ENCODE measurements around the gene NRIP2. TPM values are rescaled to one million over a fixed set of nuclear protein-coding genes. Genes with fewer than 3 reads are reported as not detected.

Gene NRIP2
- total and polyA plus RNA-seq, 4 experiments from 2014 or later = 0.29 to 2.0 TPM; not detected in 2

GRCh38 chr12:2823483-2823882 lies 11.4 kb downstream of the NRIP2 start:
- H3K27me3 Mint-ChIP-seq = no peaks in the 10 kb centered on the region
- no peak for DNase-seq
- no peaks in the 10 kb centered on the region for H3K9me3 Mint-ChIP-seq
- CTCF ChIA-PET (ENCODE audit: partially characterized antibody) = no interaction called here
- Histone ChIP-seq H3K4me1 (ENCODE audit: insufficient read depth, low read length) (no peaks in the 10 kb centered on the region), H3K27ac (ENCODE audit: low read depth, low read length) (no peak overlapping the region), H3K27me3 (ENCODE audit: insufficient read depth, low read length) (no peaks in the 10 kb centered on the region), H3K4me3 (ENCODE audit: low read length in 2 of 2) (no peak overlapping the region), H3K36me3 (ENCODE audit: insufficient read depth, low read length) (peaks cover 90% of the 10 kb centered on the region), H3K9me3 (ENCODE audit: control insufficient read depth in 1 of 2, low read length in 2 of 2) (no peaks in the 10 kb centered on the region)
- H3K4me3 Mint-ChIP-seq = no peak overlapping the region
- peaks cover 0 to 3% (median 0%) of the 10 kb centered on the region in 4 donors for H3K4me1 Mint-ChIP-seq
- H3K27ac Mint-ChIP-seq = no peak overlapping the region
- POLR2A ChIA-PET (ENCODE audit: partially characterized antibody) = no interaction called here
- H3K36me3 Mint-ChIP-seq = peaks cover 65 to 80% of the 10 kb centered on the region in 2 donors
- intact Hi-C loops (cut with micrococcal nuclease) = no loop called here

DNA sequence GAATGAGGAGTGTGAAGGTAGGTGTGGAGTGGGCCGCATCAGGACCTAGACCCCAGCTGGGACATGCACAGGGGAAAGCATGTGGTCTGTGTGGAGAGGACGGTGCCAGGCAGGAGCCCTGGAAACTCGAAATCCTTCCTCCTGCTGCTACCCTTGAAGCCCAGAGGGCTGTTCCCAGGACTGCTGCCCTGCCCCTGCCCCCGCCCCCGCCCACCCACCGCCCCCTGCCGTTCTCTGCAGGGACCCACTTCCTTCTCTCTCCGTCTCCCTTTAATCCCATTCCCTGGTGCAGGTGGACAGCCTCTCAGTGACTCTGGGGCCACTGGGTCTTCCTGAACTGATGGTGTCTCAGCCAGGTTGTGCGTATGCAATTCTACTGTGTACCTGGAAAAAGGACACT lies 14.4 kb downstream of the NRIP2 start:
- POLR2A ChIA-PET (ENCODE audit: partially characterized antibody) = no interaction called here
- CTCF ChIA-PET (ENCODE audit: partially characterized antibody) = interaction anchor here (1.4 kb wide), 1 partner anchor 36 kb away, joined by 6 read pairs; no protein-coding TSS in a partner anchor

DNA sequence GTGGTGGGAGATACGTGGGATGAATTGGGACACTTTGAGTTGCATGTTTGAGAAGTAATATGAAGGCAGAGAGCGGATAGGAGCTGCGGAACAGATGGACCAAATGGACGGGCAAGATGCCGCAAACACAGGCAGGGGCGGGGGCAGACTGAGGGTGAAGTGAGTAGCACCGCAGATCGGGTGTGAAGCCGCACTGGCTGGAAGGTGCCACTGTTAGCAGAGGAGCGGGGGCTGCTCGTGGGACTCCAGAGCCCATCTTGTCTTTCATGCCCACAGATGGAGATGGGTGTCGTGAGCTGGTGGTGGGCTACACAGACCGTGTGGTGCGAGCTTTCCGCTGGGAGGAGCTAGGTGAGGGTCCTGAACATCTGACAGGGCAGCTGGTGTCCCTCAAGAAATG lies 15.0 kb downstream of the NRIP2 start:
- no peak overlapping the region for H3K4me3 ChIP-seq (ENCODE audit: low read length in 2 of 2)
- intact Hi-C loops (cut with micrococcal nuclease) = no loop called here
- Mint-ChIP-seq H3K27ac (peak overlapping the region in 2 of 7 donors; percentile 37 to 42), H3K9me3 (no peaks in the 10 kb centered on the region), H3K36me3 (peaks cover 57 to 67% of the 10 kb centered on the region in 2 donors), H3K27me3 (no peaks in the 10 kb centered on the region), H3K4me3 (peak overlapping the region in 1 of 8 donors; percentile 76), H3K4me1 (peaks cover 4 to 17% (median 10%) of the 10 kb centered on the region in 4 donors)
- H3K36me3 ChIP-seq (ENCODE audit: insufficient read depth, low read length) = peaks cover 71% of the 10 kb centered on the region
- POLR2A ChIA-PET (ENCODE audit: partially characterized antibody) = no interaction called here
- no peaks in the 10 kb centered on the region for H3K27me3 ChIP-seq (ENCODE audit: insufficient read depth, low read length)
- CTCF ChIA-PET (ENCODE audit: partially characterized antibody) = interaction anchor here (1.4 kb wide), 1 partner anchor 35 kb away, joined by 6 read pairs; no protein-coding TSS in a partner anchor
- no peaks in the 10 kb centered on the region for H3K4me1 ChIP-seq (ENCODE audit: insufficient read depth, low read length)
- no peak for DNase-seq
- H3K27ac ChIP-seq (ENCODE audit: low read depth, low read length) = no peak overlapping the region
- H3K9me3 ChIP-seq (ENCODE audit: control insufficient read depth in 1 of 2, low read length in 2 of 2) = no peaks in the 10 kb centered on the region

More for the DNA sequence above, 14.4 kb downstream of the NRIP2 start:
- Histone ChIP-seq H3K36me3 (ENCODE audit: insufficient read depth, low read length) (peaks cover 77% of the 10 kb centered on the region), H3K4me3 (ENCODE audit: low read length in 2 of 2) (no peak overlapping the region), H3K9me3 (ENCODE audit: control insufficient read depth in 1 of 2, low read length in 2 of 2) (no peaks in the 10 kb centered on the region), H3K4me1 (ENCODE audit: insufficient read depth, low read length) (no peaks in the 10 kb centered on the region), H3K27me3 (ENCODE audit: insufficient read depth, low read length) (no peaks in the 10 kb centered on the region), H3K27ac (ENCODE audit: low read depth, low read length) (no peak overlapping the region)
- H3K27ac Mint-ChIP-seq = peak overlapping the region in 1 of 7 donors; percentile 37
- no peak overlapping the region for H3K4me3 Mint-ChIP-seq
- intact Hi-C loops (cut with micrococcal nuclease) = no loop called here
- peaks cover 62 to 71% of the 10 kb centered on the region in 2 donors for H3K36me3 Mint-ChIP-seq
- no peaks in the 10 kb centered on the region for H3K9me3 Mint-ChIP-seq
- no peak for DNase-seq
- no peaks in the 10 kb centered on the region for H3K27me3 Mint-ChIP-seq
- peaks cover 2 to 12% (median 6%) of the 10 kb centered on the region in 4 donors for H3K4me1 Mint-ChIP-seq

DNA sequence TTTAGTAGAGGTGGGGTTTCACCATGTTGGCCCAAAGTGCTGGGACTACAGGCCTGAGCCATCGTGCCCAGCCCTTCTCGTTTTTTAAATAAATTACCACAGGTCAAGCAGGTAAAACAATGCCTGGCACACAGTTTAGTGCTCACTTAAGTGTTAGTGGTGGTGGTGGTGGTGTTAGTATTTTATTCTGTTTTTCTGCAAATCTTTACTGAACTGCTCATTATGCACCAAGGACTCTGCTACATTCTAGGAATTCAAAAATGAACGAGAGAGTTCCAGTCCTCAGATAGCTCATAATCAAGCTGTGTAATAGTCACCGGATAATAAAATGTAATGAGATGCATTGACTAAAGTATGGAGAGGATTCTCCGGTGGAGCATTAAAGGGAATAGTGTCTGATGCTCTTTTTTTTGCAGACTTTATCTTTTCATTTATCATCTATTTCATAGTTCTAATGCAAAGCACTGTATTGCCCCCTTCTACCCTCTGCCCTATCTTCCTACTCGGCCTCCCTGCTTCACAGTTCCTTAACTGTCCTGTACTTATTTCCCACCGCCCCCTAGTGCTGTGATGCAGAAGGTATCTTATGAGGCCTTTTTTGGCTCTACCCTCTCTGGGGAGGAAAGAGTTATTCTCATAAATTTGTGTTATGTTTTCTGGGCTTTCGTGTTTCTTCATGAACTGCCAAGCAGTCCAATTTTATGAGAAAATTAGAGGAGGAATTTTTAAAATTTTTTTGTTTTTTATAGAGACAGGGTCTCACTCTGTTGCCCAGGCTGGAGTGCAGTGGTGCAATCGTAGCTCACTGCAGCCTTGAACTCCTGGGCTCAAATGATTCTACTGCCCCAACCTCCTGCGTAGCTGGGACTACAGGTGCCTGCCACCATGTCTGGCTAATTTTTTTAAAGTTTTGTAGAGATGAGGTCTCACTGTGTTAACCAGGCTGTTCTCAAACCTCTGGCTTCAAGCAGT lies 21.3 kb downstream of the NRIP2 start:
- Mint-ChIP-seq H3K9me3 (no peaks in the 10 kb centered on the region), H3K27ac (peak overlapping the region; percentile 99 to 100 (median 100)), H3K4me3 (peak overlapping the region; percentile 99 to 100 (median 99)), H3K27me3 (peaks cover 0 to 4% of the 10 kb centered on the region in 2 donors), H3K4me1 (peaks cover 12 to 37% (median 27%) of the 10 kb centered on the region in 4 donors), H3K36me3 (peaks cover 10 to 23% of the 10 kb centered on the region in 2 donors)
- Histone ChIP-seq H3K27me3 (ENCODE audit: insufficient read depth, low read length) (no peaks in the 10 kb centered on the region), H3K9me3 (ENCODE audit: control insufficient read depth in 1 of 2, low read length in 2 of 2) (no peaks in the 10 kb centered on the region), H3K27ac (ENCODE audit: low read depth, low read length) (peak overlapping the region; percentile 90), H3K4me1 (ENCODE audit: insufficient read depth, low read length) (peaks cover 24% of the 10 kb centered on the region), H3K36me3 (ENCODE audit: insufficient read depth, low read length) (peaks cover 15% of the 10 kb centered on the region), H3K4me3 (ENCODE audit: low read length in 2 of 2) (peak overlapping the region; percentile 93 to 97)
- intact Hi-C loops (cut with micrococcal nuclease) = loop anchor here (1.0 to 2.0 kb wide), 3 partner anchors 29 to 1123 kb away; partner anchors contain the start of gene ADIPOR2
- peak; percentile 38 to 66 (median 43) for DNase-seq
- POLR2A ChIA-PET (ENCODE audit: partially characterized antibody) = interaction anchor here (0.8 to 4.0 kb wide), 12 partner anchors 12 to 809 kb away, joined by 3 to 39 read pairs (median 5); partner anchors contain the start of genes DCP1B, FKBP4, FOXM1 and RHNO1
- CTCF ChIA-PET (ENCODE audit: partially characterized antibody) = interaction anchor here (0.9 to 3.7 kb wide), 6 partner anchors 14 to 131 kb away, joined by 3 to 19 read pairs (median 6); no protein-coding TSS in a partner anchor

- H3K36me3 Mint-ChIP-seq = peaks cover under 1 to 14% of the 10 kb centered on the region in 2 donors
- peak within 1 kb of the TSS; percentile 90 for H3K27ac ChIP-seq (ENCODE audit: low read depth, low read length)
- POLR2A ChIA-PET (ENCODE audit: partially characterized antibody) = interaction anchor here (0.8 to 4.0 kb wide), 12 partner anchors 11 to 808 kb away, joined by 3 to 39 read pairs (median 4); partner anchors contain the start of genes DCP1B, FKBP4, FOXM1 and RHNO1
- no peaks in the 10 kb centered on the region for H3K27me3 ChIP-seq (ENCODE audit: insufficient read depth, low read length)
- intact Hi-C loops (cut with micrococcal nuclease) = loop anchor here (1.0 to 2.0 kb wide), 7 partner anchors 18 to 1122 kb away; partner anchors contain the start of genes ADIPOR2, FKBP4, FOXM1 and RHNO1
- peak within 1 kb of the TSS; percentile 93 to 97 for H3K4me3 ChIP-seq (ENCODE audit: low read length in 2 of 2)
- DNase-seq = peak; percentile 96 to 99 (median 98)
- H3K9me3 Mint-ChIP-seq = no peaks in the 10 kb centered on the region
- H3K4me3 Mint-ChIP-seq = peak within 1 kb of the TSS; percentile 99 to 100 (median 99)
- H3K27me3 Mint-ChIP-seq = peaks cover 0 to 4% of the 10 kb centered on the region in 2 donors
- peaks cover 12 to 37% (median 25%) of the 10 kb centered on the region in 4 donors for H3K4me1 Mint-ChIP-seq
- H3K36me3 ChIP-seq (ENCODE audit: insufficient read depth, low read length) = peaks cover 9% of the 10 kb centered on the region
- no peaks in the 10 kb centered on the region for H3K9me3 ChIP-seq (ENCODE audit: control insufficient read depth in 1 of 2, low read length in 2 of 2)
- H3K27ac Mint-ChIP-seq = peak within 1 kb of the TSS; percentile 99 to 100 (median 100)
- peaks cover 24% of the 10 kb centered on the region for H3K4me1 ChIP-seq (ENCODE audit: insufficient read depth, low read length)
- CTCF ChIA-PET (ENCODE audit: partially characterized antibody) = interaction anchor here (0.9 to 3.7 kb wide), 5 partner anchors 13 to 130 kb away, joined by 3 to 19 read pairs (median 5); no protein-coding TSS in a partner anchor
These were observed 22.3 kb downstream of the NRIP2 start, which contains the start of gene ITFG2 for GRCh38 chr12:2812290-2813213. Gene ITFG2, plus strand, starts transcription at chr12:2812668. Its CDS starts 93 bp downstream, at chr12:2812761.

DNA sequence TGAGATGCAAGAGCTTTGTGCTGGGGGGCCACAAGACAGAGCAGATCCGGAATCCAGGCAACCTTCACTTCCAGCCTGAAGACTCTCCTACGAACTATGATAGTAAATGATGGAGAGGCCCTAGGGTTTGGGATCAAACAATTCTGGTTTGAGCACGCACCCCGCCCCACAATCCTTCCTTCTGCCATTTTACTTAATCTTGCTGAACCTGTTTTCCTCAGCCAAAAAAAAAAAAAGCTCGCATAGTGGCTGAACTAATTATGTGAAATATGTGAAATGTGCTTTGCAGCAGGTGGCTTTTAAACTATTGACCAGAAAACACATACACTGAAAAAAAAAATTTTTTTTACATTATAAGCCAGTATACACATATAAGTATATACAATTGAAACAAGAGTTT lies 23.0 kb downstream of the NRIP2 start:
- H3K9me3 Mint-ChIP-seq = no peaks in the 10 kb centered on the region
- Histone ChIP-seq H3K4me1 (ENCODE audit: insufficient read depth, low read length) (peaks cover 24% of the 10 kb centered on the region), H3K9me3 (ENCODE audit: control insufficient read depth in 1 of 2, low read length in 2 of 2) (no peaks in the 10 kb centered on the region), H3K27me3 (ENCODE audit: insufficient read depth, low read length) (no peaks in the 10 kb centered on the region), H3K27ac (ENCODE audit: low read depth, low read length) (peak overlapping the region; percentile 90), H3K36me3 (ENCODE audit: insufficient read depth, low read length) (peaks cover 2% of the 10 kb centered on the region), H3K4me3 (ENCODE audit: low read length in 2 of 2) (peak overlapping the region in 1 of 2 donors; percentile 97)
- H3K36me3 Mint-ChIP-seq = peaks cover 0 to 13% of the 10 kb centered on the region in 2 donors
- CTCF ChIA-PET (ENCODE audit: partially characterized antibody) = interaction anchor here (3.7 kb wide), 1 partner anchor 15 kb away, joined by 19 read pairs; no protein-coding TSS in a partner anchor
- peaks cover 12 to 32% (median 23%) of the 10 kb centered on the region in 4 donors for H3K4me1 Mint-ChIP-seq
- peak overlapping the region in 4 of 7 donors; percentile 18 to 100 (median 100) for H3K27ac Mint-ChIP-seq
- no peak for DNase-seq
- peak overlapping the region in 7 of 8 donors; percentile 32 to 100 (median 99) for H3K4me3 Mint-ChIP-seq
- POLR2A ChIA-PET (ENCODE audit: partially characterized antibody) = interaction anchor here (3.2 to 4.0 kb wide), 3 partner anchors 16 to 121 kb away, joined by 15 to 39 read pairs (median 21); partner anchors contain the start of genes FKBP4, FOXM1 and RHNO1
- intact Hi-C loops (cut with micrococcal nuclease) = loop anchor here (1.0 to 2.0 kb wide), 5 partner anchors 18 to 1121 kb away; partner anchors contain the start of genes ADIPOR2, FKBP4, FOXM1 and RHNO1
- H3K27me3 Mint-ChIP-seq = peaks cover 0 to 4% of the 10 kb centered on the region in 2 donors

Measured in CD4-positive, alpha-beta memory T cell (primary cell).